VCaP (cell line): ENCODE measurements around the gene GNPTAB.

ENCODE experiments used
- H3K27ac ChIP-seq: fragments of 450-650 bp; 2 replicates; pipeline ENCODE4 v1.5.1; 2017
- TF ChIP-seq, protein P1 (sequence below): fragments of 450-650 bp; conservative IDR thresholded peaks from 2 replicates; pipeline ENCODE4 v1.5.1; 2017; ENCODE audit warnings: mild to moderate bottlenecking, moderate library complexity

GNPTAB gene

DNA sequence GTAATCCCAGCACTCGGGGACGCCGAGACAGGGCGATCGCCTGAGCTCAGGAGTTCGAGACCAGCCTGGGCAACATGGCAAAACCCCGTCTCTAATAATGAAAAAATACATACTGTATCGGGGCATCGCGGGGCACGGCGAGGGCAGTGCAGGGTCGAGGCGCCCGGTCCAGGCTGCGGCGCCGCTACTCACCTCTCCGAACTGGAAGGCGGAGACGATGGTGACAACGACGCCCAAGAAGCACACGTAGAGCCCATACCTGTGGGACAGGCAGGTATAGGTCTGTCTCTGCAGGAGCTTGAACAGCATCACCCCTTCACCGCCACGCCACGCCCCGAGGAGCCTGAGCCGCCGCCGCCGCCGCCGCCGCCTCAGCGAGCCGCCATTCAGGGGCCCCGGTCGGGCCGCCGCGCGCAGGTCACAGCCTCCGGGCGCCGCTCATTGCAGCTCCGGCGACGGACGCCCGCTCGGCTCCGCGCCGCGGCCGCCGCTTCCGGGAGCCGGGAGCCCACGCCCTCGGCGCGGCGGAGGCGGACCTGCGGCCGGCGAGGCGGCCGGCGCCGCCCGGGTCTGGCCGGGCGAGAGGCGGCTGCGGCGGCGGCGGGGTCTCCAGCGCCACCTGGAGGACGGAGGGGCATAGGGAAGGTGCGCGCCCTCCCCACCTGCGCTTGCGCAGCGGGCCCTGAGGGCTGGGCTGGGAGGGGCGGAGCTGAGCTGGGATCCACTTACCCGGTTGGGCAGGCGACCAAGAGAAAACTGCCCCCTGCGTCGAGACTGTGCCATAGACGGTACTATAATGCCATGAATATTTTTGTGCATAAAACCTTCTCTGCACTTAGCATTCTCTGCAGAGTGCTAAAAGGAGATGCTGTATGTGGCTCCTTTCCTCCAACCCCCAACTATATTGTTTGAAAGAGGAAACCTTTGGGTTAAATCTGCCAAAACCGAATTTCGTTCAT lies at the start of gene GNPTAB:
Gene GNPTAB, minus strand, starts transcription at position 593 of the 959 bp plus-strand sequence. Its CDS starts 284 bp downstream, at position 309.
- H3K27ac ChIP-seq, result peak within 1 kb of the TSS; percentile 85
- TF ChIP-seq, protein P1, sequence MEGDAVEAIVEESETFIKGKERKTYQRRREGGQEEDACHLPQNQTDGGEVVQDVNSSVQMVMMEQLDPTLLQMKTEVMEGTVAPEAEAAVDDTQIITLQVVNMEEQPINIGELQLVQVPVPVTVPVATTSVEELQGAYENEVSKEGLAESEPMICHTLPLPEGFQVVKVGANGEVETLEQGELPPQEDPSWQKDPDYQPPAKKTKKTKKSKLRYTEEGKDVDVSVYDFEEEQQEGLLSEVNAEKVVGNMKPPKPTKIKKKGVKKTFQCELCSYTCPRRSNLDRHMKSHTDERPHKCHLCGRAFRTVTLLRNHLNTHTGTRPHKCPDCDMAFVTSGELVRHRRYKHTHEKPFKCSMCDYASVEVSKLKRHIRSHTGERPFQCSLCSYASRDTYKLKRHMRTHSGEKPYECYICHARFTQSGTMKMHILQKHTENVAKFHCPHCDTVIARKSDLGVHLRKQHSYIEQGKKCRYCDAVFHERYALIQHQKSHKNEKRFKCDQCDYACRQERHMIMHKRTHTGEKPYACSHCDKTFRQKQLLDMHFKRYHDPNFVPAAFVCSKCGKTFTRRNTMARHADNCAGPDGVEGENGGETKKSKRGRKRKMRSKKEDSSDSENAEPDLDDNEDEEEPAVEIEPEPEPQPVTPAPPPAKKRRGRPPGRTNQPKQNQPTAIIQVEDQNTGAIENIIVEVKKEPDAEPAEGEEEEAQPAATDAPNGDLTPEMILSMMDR, result peak; percentile 99

DNA sequence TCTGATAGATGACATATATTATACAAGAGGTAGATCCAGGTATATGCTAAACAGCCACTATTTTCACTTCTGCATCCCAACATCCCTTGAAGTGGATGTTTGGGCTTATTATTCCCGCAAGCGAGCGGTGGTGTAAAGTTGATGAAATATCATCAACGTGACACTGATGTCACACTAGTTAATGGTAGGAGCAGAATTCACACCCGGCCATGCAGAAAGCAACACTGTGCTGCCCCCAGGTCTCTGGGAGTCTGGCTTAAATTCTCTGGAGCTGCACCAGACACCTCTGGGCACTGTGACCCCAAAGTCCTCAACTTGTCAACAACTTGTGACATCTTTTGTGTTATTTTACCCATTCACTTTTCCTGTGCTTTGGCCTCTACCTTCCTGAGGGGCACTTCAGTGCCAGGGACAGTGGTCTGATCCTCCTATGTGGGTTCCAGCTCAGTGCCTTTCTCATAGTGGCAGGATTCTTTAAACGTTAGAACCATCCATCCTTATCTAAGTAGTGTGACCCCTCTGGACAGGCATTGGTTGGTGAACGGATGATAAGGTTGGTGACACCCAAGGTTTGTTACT lies 47.6 kb upstream of the GNPTAB start:
- TF ChIP-seq, protein P1, result no peak
- peak overlapping the region; percentile 87 for H3K27ac ChIP-seq

DNA sequence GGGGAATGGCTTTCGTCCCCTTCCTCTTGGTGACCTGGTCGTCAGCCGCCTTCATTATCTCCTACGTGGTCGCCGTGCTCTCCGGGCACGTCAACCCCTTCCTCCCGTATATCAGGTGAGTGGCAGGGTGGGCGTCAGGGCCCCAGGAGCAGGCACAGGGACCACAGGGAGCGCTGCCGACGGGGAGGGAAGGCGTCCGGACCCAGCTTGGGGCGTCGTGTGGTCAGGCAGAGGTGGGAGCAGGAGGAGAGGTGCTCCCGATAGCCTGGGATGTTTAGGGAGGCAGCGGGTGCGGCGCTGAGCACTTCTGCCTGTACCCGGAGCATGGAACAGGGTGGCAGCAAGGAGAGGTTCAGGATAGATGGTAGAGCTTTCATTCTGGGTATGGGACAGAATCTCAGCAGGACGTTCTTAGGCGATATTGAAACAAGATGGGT lies 47.1 kb upstream of the GNPTAB start:
- TF ChIP-seq, protein P1, result no peak
- H3K27ac ChIP-seq, result peak overlapping the region; percentile 87

DNA sequence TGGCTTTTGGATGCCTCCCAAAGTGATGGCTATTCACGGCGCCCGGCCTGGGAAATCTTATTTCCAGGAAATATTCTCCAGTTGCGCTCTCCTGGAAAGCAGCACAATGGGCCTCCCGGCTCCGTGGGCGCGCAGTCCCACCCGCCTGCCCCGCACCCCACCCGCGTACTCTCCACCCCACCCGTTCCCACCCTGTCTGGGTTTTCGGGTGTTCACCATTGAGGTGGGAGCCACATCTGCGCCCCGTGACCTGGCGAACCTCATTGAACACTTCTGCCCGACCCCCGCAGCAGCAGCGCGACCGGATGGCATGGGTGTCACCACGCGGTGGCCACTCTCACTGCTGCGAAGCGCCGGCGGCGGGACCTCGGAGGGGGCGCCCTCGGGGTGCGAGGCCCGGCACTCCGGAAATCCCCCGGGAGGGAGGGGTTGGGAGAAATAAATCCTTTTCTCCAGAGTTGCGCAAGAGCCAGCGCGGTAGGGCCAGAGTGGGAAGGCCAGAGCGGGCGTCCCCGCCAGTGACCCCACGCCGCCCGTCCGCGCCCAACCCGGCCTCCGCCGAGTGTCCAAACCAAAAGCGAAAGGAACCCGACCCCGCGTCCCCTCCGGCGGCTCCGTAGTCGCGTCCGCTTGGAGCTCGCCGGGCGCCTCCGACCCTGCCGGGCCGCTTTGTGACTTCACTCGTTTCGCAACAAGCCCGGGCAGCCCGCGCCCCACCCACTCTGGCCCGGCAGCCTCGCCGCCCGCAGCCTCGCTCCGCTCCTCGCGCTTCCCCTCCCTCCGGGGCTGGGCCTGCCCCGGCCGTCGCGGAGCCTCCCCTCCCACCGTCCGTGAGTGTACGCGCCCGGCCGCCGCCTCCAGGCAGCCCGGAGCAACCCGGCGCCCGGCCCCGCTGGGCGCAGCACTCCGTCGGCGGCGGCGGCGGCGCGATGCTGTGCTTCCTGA lies 46.4 kb upstream of the GNPTAB start, which contains the start of gene DRAM1:
Gene DRAM1, plus strand, starts transcription at position 720 of the 945 bp plus-strand sequence. Its CDS starts 210 bp downstream, at position 930.
- H3K27ac ChIP-seq, result peak within 1 kb of the TSS; percentile 87
- TF ChIP-seq, protein P1, result peak; percentile 29; the same call in 1 of the 2 replicates

DNA sequence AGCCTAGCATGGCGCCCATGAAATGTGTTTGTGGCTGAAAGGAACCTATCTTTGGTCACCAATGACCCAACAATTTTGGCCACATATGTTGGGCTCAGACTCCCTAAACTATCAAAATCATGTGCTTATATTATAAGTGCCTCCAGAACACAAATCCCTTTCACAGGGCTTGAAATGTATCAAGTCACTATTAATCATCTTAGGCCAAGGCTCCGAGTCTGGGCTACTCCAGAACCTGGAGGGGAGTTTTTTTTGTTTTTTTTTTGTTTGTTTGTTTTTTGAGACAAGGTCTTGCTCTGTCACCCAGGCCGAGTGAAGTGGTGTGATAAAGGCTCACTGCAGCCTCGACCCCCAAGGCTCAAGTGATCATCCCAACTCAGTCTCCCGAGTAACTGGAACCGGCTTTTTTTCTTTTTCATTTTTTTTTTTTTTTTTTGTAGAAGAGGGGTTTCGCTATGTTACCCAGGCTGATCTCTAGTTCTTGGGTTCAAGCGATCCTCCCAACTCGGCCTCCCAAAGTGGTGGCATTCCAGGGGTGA lies 45.6 kb upstream of the GNPTAB start:
- peak overlapping the region; percentile 87; the same call in 1 of the 2 replicates for H3K27ac ChIP-seq
- TF ChIP-seq, protein P1, result no peak

DNA sequence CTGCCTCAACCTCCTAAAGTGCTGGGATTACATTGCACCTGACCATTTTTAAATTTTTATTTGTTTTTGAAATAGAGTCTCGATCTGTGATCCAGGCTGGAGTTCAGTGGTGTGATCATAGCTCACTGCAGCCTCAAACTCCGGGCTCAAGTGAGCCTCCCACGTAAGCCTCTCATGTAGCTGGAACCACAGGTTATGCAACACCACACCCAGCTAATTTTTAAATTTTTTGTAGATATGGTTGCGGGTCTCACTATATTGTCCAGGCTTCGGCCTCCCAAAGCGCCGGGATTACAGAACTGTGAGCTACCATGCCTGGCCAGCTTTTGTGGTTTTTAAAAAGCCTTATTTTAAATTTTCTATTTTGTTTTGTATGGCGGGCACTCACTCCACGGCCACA lies 44.4 kb upstream of the GNPTAB start:
- TF ChIP-seq, protein P1, result no peak
- no peak overlapping the region for H3K27ac ChIP-seq
